NCI-H128 (cell line): ENCODE results near the gene ACIN1.

Source experiments
- DNase-seq: peaks from one replicate; lab custom pipeline; 2025; ENCODE audit not compliant: unreplicated experiment; lab: John Stamatoyannopoulos, UW

The ACIN1 gene

DNA sequence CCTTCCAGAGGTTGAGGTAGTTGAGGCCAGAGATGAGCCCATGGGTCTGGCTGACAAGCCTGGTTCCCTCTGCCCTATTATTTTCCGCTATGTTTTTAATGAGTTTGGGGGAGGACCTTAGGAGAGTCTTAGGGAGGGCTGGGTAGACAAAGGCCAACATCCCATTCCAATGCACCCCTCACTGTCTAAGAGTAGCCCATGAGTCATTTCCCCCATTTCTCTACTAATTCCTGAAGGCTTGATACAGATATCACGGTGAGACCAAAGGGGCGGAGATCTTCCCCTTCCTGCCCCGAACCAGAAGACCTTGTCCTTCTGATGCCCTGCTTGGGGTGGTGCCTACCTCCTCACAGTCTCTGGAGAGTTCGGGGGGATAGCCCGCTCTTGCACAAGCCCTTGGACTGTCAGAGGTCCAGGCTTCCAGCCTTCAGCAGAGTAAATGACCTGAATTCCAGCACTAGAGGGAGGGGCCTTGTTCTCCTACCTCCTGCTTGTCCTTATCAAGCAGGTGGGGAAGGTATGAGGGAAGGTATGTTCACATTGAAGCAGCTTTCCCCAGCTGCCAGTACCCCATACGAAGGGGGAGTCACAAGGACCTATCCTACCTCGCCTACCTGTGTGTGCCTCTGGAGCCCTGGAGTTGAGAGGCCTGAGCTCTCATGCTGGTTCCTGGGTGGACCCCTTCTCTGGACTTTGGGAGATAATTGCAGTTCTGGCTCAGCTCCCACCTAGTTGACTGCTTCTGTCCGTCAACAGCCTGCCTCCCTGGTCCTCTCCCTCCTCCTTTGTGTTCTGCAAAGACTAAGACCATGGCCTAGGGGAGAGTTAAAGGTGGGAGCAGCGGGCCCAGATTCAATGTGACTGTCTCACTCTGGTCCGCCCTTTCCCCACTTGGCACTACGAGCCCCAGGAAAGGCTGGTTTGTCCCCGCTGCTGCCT lies 49.2 kb downstream of the ACIN1 start:
- DNase-seq = no peak

DNA sequence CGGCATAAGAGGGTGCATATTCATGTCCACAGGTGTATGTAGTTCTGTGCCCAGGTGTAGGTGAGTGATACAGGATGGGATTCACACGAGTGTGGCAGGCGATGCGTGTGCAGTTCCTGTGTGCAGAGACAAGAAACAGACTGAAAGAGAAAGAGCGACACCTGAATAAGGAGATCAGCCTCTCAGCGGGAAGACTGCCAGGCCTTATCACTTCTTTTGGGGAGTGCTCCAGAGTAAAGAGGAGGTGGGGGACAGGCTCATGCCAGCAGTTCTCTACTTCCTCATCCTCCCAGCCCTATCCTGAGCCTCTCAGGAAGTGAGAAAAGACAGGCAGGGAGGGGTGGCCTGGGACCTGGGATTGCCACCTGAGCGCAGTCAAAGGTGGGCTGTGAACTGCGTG lies 50.1 kb downstream of the ACIN1 start:
- no peak for DNase-seq

DNA sequence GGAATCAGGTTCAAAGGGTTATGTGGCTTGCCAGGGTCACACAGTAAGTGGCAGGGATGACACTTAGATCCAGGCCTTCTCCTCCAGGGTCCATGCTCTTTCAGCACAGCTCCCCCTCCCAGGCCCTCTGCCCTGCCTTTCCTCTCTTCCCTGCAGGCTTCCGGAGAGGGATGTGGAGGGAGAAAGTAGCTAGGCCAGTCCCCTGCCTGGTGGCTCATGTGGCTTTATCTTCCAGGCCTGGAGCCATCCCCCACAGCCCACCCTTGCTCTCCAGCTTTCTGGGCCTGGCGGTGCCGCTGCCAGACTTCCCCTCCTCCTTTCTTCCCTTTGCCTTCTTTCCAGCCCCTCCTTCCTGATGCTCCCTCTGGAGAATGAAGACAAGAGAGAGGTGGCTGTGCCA lies 51.2 kb downstream of the ACIN1 start:
- DNase-seq = no peak

DNA sequence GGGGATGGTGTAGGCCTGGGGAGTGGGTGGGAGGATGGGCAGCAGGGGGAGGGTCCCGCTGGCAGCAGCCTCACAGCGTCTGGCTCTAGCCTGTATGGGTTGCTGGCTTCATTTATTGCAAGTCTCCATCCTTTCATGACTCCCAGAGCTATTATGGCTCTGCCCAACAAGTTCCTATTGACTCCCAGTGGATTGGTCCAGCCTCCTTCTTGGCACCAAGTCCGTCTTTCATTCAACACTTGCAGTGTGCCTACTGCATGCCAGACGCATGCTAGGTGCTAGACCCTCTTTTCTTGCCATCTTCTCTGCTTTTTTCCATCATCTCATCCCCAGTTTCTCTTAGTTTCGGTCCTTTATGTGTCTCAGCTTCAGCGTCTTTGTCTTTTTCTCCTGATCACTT lies 51.8 kb downstream of the ACIN1 start:
- no peak for DNase-seq

DNA sequence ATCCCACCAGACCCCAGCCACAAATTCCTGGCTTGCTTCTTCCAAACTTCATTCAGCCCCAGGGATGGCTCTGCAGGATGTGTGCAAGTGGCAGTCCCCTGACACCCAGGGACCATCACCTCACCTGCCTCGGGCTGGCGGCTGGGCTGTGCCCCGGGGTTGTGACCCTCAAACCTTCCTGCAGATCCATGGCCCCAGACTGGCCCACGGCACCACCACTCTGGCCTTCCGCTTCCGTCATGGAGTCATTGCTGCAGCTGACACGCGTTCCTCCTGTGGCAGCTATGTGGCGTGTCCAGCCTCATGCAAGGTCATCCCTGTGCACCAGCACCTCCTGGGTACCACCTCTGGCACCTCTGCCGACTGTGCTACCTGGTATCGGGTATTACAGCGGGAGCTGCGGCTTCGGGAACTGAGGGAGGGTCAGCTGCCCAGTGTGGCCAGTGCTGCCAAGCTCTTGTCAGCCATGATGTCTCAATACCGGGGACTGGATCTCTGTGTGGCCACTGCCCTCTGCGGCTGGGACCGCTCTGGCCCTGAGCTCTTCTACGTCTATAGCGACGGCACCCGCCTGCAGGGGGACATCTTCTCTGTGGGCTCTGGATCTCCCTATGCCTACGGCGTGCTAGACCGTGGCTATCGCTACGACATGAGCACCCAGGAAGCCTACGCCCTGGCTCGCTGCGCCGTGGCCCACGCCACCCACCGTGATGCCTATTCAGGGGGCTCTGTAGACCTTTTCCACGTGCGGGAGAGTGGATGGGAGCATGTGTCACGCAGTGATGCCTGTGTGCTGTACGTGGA lies 52.6 kb downstream of the ACIN1 start, which contains the start of gene PSMB11:
Gene PSMB11 (plus strand): TSS at position 51 of the 804 bp plus-strand sequence. CDS start 14 bp downstream, at position 65.
- DNase-seq = no peak

DNA sequence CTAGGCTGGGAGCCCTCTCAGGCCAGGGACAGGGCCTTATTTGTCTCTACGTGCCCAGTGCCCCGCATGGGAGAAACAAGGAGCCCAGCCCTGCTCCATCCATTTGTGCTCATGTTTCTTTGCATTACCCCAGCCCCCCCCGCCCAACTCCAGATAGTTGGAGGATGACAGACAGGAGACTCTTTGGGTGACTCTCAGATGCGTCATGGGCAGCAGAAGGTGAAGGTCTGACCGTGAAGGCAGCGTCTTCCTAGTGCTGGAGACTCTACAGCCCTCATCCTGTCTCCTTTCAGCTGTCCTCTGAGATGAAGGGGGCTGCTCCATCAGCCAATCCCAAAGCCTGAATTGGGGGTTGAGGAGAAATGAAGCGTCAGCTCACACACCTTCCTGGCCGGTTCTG lies 53.2 kb downstream of the ACIN1 start:
- DNase-seq = no peak

DNA sequence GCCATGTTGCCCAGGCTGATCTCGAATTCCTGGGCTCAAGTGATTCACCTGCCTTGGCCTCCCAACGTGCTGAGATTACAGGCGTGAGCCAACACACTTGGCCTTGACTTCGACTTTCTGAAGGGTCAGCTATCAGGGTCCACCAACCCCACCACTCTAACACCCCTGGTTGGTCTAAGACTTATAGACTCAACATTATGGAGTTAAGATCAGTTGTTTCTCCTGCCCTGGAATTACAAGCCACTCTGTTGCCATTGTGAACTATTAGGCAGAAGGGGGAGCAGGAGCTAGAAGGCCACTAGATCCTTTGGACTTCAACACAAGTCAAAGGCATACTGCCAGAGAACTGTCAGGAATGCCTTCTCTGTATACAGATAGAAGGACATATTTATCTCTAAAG lies 54.8 kb downstream of the ACIN1 start:
- no peak for DNase-seq

DNA sequence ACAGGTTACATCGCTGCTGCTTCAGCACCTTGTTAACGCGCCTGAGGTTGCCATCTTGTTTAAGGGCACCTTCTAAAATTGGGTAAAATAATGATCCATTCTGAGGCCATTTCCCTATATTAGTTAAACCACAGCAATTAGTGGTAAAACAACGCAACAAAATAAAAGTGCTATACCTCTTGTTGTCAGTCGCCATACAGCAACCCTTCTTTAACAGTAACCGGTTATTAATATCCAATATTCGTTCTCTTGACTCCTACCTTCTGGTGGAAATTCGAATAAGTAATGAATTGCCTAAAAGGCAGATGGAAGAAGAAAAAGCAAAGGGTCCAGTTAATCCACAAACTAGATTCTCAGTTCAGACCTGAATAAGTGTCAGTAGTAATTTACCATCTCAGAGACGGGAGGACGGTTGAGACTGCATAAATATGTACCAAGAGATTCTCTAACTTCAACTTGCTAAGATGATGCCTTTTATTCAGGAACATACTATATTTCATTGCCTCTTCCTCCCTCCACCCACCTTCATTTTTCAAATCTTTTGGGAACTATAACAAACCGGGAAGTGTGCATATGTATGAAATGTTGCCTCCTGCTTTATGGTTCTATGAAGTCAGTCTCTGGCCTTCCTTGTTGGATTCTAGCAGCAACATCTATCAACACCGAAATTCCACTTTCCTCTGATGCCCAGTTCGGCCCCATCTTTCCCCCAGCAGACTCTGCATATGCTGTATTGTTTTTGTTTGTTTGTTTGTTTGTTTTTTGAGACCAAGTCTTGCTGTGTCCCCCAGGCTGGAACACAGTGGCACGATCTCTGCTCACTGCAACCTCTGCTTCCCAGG lies 59.4 kb downstream of the ACIN1 start:
- no peak for DNase-seq

DNA sequence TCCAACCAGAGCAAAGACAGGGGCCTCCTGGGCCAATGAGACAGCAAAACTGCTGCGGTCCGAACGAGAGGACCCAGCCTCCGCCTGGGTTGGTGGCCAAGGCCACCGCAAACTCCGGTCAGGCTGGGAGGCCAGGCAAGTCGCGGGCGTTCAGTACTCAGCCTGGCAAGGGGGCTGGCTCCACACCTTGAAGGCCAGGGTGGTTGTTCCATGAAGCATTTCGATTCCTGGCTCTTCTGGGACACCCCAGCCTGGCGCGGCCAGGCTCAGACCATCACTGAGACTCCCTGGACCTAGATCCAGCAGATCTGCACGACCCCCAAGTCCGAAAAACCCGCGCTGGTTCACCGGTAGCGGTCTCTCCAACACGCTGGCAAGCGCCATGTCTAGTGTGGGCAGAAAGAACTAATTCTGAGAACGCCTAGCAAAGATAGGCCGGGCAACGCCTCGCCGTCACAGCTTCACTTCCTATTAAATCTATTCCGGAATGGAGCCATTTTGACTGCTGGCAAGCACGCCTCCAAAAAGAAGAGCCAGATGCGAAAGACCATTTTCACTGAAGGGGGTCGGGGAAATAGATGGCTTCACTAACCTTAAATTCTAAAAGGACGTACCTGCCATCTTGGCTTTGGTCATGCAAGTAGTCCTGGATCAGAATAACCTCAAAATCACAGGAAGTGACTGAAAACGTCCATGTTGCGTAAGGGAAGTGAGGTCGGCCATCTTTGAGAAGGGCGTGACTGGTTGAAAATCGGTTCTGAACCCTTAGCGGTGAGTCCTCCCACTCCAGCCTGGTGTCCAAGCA lies 60.2 kb downstream of the ACIN1 start, which contains the start of gene PSMB5:
Gene PSMB5 (minus strand): TSS at position 403 of the 805 bp plus-strand sequence. CDS start 19 bp downstream, at position 384.
- no peak for DNase-seq

DNA sequence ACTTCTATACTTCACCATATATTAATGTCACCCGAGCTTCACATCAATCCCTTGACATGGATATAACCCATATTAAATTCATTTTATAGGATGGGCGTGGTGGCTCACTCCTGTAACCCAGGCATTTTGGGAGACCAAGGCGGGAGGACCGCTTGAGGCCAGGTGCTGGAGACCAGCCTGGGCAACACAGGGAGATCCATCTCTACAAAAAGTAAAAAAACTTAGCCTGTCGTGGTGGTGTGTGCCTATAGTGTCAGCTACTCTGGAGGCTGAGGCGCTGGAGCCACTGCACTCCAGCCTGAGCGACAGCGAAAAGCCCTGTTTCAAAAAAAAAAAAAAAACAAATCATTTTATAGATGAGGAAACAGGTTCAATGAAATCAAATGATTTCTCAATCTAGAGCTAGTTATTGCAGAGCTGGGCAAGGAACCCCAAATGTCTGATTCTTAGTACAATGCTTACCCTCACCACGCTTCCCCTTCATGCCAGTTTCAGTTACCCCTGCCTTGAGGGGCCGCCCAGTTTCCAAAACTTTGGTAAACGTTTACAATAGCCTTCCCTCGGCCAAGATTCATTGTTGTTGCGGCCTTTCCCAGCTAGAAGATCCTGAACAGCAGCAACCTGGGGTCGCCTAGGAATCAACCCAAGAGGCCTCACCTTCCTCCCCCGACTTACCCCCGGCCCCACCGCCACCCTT lies 61.0 kb downstream of the ACIN1 start:
- no peak for DNase-seq

DNA sequence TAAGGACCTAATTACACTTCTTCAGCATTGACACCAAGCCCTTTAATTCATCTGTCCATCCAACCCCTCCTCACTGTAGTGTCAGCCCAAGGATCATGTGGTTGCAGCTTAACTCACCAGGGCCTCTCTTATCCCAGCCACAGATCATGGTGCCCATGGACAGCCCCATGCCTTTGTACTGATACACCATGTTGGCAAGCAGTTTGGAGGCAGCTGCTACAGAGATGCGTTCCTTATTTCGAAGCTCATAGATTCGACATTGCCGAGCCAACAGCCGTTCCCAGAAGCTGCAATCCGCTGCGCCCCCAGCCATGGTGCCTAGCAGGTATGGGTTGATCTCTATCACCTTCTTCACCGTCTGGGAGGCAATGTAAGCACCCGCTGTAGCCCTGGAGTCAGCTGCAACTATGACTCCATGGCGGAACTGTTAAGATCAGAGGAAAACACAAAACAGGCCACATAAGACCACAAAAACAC lies 61.6 kb downstream of the ACIN1 start:
- no peak for DNase-seq

DNA sequence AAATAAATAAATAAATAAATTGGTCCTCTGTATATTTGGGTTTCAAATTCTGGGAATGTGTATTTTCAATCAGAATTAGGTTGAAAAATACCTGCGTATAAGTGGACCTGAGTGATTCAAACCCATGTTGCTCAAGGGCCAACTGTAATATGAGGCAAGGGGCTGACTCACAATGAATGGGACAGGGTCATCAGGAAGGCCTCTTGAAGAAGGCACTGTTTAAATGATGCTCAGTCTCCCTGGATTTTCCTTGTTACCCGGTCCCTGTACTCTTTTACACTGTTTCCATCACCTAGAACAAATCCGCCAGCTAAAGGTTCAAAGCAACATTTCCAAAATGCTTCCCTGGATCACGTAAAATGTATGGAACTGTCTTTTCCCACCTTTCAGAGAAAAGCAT lies 64.0 kb downstream of the ACIN1 start:
- no peak for DNase-seq

DNA sequence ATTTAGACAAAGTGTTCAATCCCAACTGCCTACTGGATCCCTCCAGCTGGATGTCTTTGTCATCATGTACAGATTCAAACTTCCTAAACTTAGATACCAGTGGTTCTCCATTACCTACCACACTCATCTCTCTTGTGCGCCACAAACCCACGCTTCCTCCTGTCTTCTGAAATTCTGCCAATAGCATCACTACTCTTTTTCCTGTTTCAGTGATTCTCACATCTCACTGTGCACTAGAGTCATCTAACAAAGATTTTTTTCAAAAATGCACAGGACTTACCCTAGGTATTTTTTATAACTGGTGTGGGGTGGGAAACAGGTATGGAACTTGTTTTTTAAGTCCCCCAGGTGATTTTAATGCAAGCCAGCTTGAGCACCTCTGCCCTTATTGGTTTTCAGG lies 66.1 kb downstream of the ACIN1 start:
- no peak for DNase-seq

DNA sequence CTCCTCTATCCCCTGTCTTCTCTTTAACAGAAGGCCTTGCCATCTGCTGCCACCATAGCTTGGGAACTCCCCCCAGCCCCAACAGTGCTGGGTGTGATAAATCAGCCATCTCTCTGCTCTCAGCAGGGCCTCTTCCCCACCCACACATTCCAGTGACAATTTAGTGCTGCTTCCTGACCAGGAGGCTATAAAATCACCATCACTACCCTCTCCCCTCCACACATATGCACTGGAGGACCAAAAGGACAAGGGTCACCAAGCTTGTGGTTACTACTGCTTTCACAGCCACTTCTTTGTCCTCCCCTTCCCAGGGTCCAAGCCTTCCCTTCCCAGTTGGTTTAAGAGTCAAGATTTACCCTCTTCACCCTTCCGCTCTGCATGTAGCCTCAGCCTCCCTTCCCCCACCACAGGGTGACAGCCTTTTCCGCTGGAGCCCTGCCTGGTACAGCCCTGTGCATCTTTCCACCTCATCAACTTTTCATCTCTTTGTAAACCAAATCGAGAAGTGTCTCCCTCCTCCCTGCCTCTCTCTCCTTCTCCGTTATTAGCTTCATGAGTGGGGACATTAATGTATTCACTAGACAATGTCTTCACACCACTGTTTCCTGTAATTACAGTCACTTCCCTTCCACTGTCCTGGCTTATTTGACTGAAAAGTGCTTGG lies 69.7 kb downstream of the ACIN1 start:
- DNase-seq = no peak

DNA sequence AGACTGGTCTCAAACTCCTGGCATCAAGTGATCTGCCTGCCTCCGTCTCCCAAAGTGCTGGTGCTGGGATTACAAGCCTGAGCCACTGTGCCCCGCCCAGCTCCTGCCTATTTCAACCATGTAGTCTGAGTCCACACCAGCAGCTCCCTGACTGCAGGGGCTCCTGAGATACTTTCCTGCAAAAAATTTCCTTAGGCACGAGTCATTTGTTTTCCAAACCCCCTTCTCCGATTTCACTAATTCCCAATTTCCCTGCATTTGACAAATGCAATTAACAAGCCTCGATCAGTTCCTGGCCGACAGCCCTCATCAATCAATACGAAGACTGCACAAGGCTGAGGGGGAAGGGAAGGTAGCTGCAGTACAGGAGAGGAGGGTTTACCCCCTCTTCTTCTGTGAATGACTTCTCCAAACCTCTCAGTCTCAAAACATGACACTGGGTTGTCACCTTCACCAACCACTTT lies 70.3 kb downstream of the ACIN1 start:
- DNase-seq = no peak

DNA sequence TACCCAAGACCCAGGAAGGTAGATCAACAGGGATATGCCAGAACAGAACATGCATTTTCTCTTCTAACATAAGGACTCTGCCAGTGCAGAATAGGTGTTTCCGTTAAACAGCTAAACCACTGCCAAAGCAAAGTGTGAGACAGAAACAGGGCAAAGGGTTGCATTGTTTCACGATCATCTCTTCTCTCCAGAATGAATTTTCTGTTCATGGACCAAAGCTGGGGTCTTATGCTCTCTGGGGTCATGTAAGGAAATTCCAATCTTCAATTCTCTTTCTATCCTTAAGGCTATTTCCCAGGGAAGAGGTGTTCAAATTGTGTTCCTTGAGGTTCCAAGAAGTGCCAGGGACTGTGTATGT lies 71.2 kb downstream of the ACIN1 start:
- no peak for DNase-seq

DNA sequence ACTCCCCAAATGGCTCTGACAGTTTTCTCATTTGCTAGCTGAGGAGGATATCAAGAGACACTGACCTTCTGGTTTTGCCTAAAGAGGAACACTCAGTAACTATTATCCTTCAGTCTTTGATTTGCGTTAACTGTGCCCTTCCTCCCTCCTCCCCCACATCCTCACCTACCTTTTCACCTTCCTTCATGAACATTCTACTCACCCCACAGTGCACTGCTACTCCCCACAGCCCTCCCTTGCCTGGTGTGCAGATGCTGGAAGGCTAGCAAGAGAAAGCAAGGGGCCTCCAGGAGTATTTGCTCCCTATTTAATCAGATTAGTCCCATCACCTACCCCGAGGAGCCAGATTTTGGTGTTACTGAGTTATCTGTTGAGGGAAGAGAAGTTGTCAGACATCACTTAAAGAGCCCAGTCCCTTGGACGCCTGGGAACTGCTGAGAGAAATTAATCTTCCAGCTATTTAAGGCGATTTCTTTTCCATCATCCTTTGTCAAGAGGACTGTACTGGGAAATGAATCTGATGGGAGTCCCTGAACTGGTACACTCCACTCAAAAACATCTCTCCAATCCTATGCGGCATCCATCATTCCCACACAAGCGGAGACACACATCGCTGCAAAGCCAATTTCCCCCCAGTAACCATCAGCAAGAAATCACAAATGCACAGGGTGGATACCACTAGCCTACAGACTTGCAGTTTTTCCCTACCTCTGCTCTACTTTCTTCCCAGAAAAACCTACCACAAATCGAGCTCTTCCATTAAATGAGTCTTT lies 71.7 kb downstream of the ACIN1 start:
- no peak for DNase-seq

DNA sequence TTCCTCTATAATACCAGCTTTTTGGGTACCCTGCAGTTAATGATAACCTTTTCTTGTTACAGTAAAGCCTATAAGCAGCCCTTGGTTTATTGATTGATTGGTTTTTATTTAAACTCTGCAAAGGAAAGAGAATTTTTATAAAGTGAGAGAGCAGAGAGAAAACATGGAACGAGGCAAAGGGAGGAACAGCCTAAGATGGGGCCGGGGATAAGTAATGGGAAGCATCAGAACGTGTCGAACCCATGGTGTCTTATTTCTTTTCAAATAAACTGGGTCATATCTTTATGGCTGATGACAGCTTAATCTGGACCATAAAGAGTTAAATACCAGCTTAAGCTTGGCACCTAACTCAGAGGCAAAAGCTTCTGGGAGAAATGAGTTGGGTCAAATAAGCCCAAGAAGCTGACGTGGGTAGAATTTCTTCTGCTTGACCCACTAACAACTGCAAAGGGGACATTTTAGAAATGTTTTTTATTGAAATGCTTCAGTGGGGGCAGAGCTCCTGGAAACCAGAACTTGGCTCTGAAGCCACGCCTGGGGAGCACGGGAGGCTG lies 73.0 kb downstream of the ACIN1 start:
- DNase-seq = no peak
